HEK293 (cell line): ENCODE results near the gene MTFR1L.

Experiments
- GLI4 ChIP-seq: fragments of 450-650 bp; formaldehyde crosslinking; IDR thresholded peaks from 2 replicates; pipeline ENCODE4 v1.5.1; 2016; ENCODE audit warnings: missing biosample characterization, missing genetic modification characterization
- GLIS2 ChIP-seq: fragments of 450-650 bp; formaldehyde crosslinking; IDR thresholded peaks from 2 replicates; pipeline ENCODE4 v1.5.1; 2016; ENCODE audit warnings: missing biosample characterization, missing genetic modification characterization
- KLF1 ChIP-seq: fragments of 450-650 bp; formaldehyde crosslinking; IDR thresholded peaks from 2 replicates; pipeline ENCODE4 v1.5.1; 2016; ENCODE audit warnings: missing biosample characterization, missing genetic modification characterization
- KLF16 ChIP-seq: fragments of 450-650 bp; formaldehyde crosslinking; IDR thresholded peaks from 2 replicates; pipeline ENCODE4 v1.5.1; 2017; ENCODE audit warnings: missing biosample characterization, missing genetic modification characterization
- PATZ1 ChIP-seq: fragments of 450-650 bp; formaldehyde crosslinking; IDR thresholded peaks from 2 replicates; pipeline ENCODE4 v1.5.1; 2016; ENCODE audit warnings: missing biosample characterization, missing genetic modification characterization
- SCRT1 ChIP-seq: fragments of 450-650 bp; formaldehyde crosslinking; IDR thresholded peaks from 2 replicates; pipeline ENCODE4 v1.5.1; 2016; ENCODE audit warnings: missing biosample characterization, missing genetic modification characterization, borderline replicate concordance
- SP2 ChIP-seq: fragments of 450-650 bp; formaldehyde crosslinking; IDR thresholded peaks from 2 replicates; pipeline ENCODE4 v1.5.1; 2016; ENCODE audit warnings: missing biosample characterization, missing genetic modification characterization
- ZFP37 ChIP-seq: fragments of 450-650 bp; formaldehyde crosslinking; IDR thresholded peaks from 2 replicates; pipeline ENCODE4 v1.5.1; 2016; ENCODE audit warnings: missing biosample characterization, missing genetic modification characterization
- ZNF155 ChIP-seq: fragments of 450-650 bp; formaldehyde crosslinking; IDR thresholded peaks from 2 replicates; pipeline ENCODE4 v1.5.1; 2016; ENCODE audit warnings: missing biosample characterization, missing genetic modification characterization
- ZNF16 ChIP-seq: fragments of 450-650 bp; formaldehyde crosslinking; IDR thresholded peaks from 2 replicates; pipeline ENCODE4 v1.5.1; 2016; ENCODE audit warnings: low read depth, missing biosample characterization, missing genetic modification characterization
- ZNF223 ChIP-seq: fragments of 450-650 bp; formaldehyde crosslinking; IDR thresholded peaks from 2 replicates; pipeline ENCODE4 v1.5.1; 2016; ENCODE audit warnings: missing biosample characterization, missing genetic modification characterization
- ZNF23 ChIP-seq: fragments of 450-650 bp; formaldehyde crosslinking; IDR thresholded peaks from 2 replicates; pipeline ENCODE4 v1.5.1; 2016; ENCODE audit warnings: missing biosample characterization, missing genetic modification characterization, borderline replicate concordance
- ZNF239 ChIP-seq: fragments of 450-650 bp; formaldehyde crosslinking; IDR thresholded peaks from 2 replicates; pipeline ENCODE4 v1.5.1; 2016; ENCODE audit warnings: missing biosample characterization, missing genetic modification characterization
- ZNF366 ChIP-seq: fragments of 450-650 bp; formaldehyde crosslinking; conservative IDR thresholded peaks from 2 replicates; pipeline ENCODE4 v1.5.1; 2016; ENCODE audit warnings: missing biosample characterization, missing genetic modification characterization
- ZNF416 ChIP-seq: fragments of 450-650 bp; formaldehyde crosslinking; IDR thresholded peaks from 2 replicates; pipeline ENCODE4 v1.5.1; 2016; ENCODE audit warnings: missing biosample characterization, missing genetic modification characterization
- ZNF580 ChIP-seq: fragments of 450-650 bp; formaldehyde crosslinking; IDR thresholded peaks from 2 replicates; pipeline ENCODE4 v1.5.1; 2016; ENCODE audit warnings: missing biosample characterization, missing genetic modification characterization
- ZNF600 ChIP-seq: fragments of 450-650 bp; formaldehyde crosslinking; IDR thresholded peaks from 2 replicates; pipeline ENCODE4 v1.5.1; 2016; ENCODE audit warnings: missing biosample characterization, missing genetic modification characterization
- ZNF623 ChIP-seq: fragments of 450-650 bp; formaldehyde crosslinking; IDR thresholded peaks from 2 replicates; pipeline ENCODE4 v1.5.1; 2016; ENCODE audit warnings: missing biosample characterization, missing genetic modification characterization
- ZNF704 ChIP-seq: fragments of 450-650 bp; formaldehyde crosslinking; IDR thresholded peaks from 2 replicates; pipeline ENCODE4 v1.5.1; 2016; ENCODE audit warnings: missing biosample characterization, missing genetic modification characterization
- ZNF792 ChIP-seq: fragments of 450-650 bp; formaldehyde crosslinking; IDR thresholded peaks from 2 replicates; pipeline ENCODE4 v1.5.1; 2016; ENCODE audit warnings: missing biosample characterization, missing genetic modification characterization
- ZSCAN16 ChIP-seq: fragments of 450-650 bp; formaldehyde crosslinking; IDR thresholded peaks from 2 replicates; pipeline ENCODE4 v1.5.1; 2016; ENCODE audit warnings: missing biosample characterization, missing genetic modification characterization
- TF ChIP-seq, protein P1 (sequence below): fragments of 450-650 bp; formaldehyde crosslinking; IDR thresholded peaks from 2 replicates; pipeline ENCODE4 v1.5.1; 2016; ENCODE audit warnings: missing biosample characterization, missing genetic modification characterization
- TF ChIP-seq, protein P2 (sequence below): fragments of 450-650 bp; formaldehyde crosslinking; IDR thresholded peaks from 2 replicates; pipeline ENCODE4 v1.5.1; 2016; ENCODE audit warnings: missing biosample characterization, missing genetic modification characterization
- TF ChIP-seq, protein P3 (sequence below): fragments of 450-650 bp; IDR thresholded peaks from 2 replicates; pipeline ENCODE4 v1.5.1; 2018; ENCODE audit warnings: missing biosample characterization, missing genetic modification characterization
- TF ChIP-seq, protein P4 (sequence below): fragments of 450-650 bp; formaldehyde crosslinking; optimal IDR thresholded peaks from 2 replicates; pipeline ENCODE3; 2016; ENCODE audit warnings: missing biosample characterization, mild to moderate bottlenecking, missing genetic modification characterization
- TF ChIP-seq, protein P5 (sequence below): fragments of 450-650 bp; formaldehyde crosslinking; IDR thresholded peaks from 2 replicates; pipeline ENCODE4 v1.5.1; 2017; ENCODE audit warnings: missing biosample characterization, missing genetic modification characterization

Gene MTFR1L

GRCh38 chr1:25820247-25821111, 725 bp downstream of the MTFR1L start (continued):
- peak; percentile 61; the same call in 1 of the 2 replicates for TF ChIP-seq ZNF239
- TF ChIP-seq GLIS2 (tag by site-specific recombination) = peak; percentile 79
- no peak for TF ChIP-seq ZNF155 (tag by site-specific recombination)
- no peak for TF ChIP-seq ZNF223 (tag by site-specific recombination)
- TF ChIP-seq ZNF366 = 0 out of 2 replicates have a peak, but pooled peaks have one; percentile 11
- no peak for TF ChIP-seq GLI4 (tag by site-specific recombination)
- TF ChIP-seq, protein P1, sequence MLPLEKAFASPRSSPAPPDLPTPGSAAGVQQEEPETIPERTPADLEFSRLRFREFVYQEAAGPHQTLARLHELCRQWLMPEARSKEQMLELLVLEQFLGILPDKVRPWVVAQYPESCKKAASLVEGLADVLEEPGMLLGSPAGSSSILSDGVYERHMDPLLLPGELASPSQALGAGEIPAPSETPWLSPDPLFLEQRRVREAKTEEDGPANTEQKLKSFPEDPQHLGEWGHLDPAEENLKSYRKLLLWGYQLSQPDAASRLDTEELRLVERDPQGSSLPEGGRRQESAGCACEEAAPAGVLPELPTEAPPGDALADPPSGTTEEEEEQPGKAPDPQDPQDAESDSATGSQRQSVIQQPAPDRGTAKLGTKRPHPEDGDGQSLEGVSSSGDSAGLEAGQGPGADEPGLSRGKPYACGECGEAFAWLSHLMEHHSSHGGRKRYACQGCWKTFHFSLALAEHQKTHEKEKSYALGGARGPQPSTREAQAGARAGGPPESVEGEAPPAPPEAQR = no peak
- no peak for TF ChIP-seq KLF1
- no peak for TF ChIP-seq ZSCAN16 (tag by site-specific recombination)
- no peak for TF ChIP-seq ZNF23 (tag by site-specific recombination)
- TF ChIP-seq SCRT1 (tag by site-specific recombination) = no peak
- TF ChIP-seq SP2 = peak; percentile 22; the same call in 1 of the 2 replicates
- TF ChIP-seq ZNF16 (tag by site-specific recombination) = no peak
- TF ChIP-seq ZNF600 (tag by site-specific recombination) = peak; percentile 97
- TF ChIP-seq, protein P2, sequence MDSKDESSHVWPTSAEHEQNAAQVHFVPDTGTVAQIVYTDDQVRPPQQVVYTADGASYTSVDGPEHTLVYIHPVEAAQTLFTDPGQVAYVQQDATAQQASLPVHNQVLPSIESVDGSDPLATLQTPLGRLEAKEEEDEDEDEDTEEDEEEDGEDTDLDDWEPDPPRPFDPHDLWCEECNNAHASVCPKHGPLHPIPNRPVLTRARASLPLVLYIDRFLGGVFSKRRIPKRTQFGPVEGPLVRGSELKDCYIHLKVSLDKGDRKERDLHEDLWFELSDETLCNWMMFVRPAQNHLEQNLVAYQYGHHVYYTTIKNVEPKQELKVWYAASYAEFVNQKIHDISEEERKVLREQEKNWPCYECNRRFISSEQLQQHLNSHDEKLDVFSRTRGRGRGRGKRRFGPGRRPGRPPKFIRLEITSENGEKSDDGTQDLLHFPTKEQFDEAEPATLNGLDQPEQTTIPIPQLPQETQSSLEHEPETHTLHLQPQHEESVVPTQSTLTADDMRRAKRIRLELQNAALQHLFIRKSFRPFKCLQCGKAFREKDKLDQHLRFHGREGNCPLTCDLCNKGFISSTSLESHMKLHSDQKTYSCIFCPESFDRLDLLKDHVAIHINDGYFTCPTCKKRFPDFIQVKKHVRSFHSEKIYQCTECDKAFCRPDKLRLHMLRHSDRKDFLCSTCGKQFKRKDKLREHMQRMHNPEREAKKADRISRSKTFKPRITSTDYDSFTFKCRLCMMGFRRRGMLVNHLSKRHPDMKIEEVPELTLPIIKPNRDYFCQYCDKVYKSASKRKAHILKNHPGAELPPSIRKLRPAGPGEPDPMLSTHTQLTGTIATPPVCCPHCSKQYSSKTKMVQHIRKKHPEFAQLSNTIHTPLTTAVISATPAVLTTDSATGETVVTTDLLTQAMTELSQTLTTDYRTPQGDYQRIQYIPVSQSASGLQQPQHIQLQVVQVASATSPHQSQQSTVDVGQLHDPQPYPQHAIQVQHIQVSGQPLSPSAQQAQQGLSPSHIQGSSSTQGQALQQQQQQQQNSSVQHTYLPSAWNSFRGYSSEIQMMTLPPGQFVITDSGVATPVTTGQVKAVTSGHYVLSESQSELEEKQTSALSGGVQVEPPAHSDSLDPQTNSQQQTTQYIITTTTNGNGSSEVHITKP (tag by site-specific recombination) = no peak
- TF ChIP-seq KLF16 (tag by site-specific recombination) = no peak
- TF ChIP-seq, protein P3, sequence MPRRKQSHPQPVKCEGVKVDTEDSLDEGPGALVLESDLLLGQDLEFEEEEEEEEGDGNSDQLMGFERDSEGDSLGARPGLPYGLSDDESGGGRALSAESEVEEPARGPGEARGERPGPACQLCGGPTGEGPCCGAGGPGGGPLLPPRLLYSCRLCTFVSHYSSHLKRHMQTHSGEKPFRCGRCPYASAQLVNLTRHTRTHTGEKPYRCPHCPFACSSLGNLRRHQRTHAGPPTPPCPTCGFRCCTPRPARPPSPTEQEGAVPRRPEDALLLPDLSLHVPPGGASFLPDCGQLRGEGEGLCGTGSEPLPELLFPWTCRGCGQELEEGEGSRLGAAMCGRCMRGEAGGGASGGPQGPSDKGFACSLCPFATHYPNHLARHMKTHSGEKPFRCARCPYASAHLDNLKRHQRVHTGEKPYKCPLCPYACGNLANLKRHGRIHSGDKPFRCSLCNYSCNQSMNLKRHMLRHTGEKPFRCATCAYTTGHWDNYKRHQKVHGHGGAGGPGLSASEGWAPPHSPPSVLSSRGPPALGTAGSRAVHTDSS (tag by site-specific recombination) = no peak
- TF ChIP-seq, protein P4, sequence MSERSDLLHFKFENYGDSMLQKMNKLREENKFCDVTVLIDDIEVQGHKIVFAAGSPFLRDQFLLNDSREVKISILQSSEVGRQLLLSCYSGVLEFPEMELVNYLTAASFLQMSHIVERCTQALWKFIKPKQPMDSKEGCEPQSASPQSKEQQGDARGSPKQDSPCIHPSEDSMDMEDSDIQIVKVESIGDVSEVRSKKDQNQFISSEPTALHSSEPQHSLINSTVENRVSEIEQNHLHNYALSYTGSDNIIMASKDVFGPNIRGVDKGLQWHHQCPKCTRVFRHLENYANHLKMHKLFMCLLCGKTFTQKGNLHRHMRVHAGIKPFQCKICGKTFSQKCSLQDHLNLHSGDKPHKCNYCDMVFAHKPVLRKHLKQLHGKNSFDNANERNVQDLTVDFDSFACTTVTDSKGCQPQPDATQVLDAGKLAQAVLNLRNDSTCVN (tag by site-specific recombination) = peak; percentile 69
- no peak for TF ChIP-seq ZNF704 (tag by site-specific recombination)
- no peak for TF ChIP-seq ZNF580
- TF ChIP-seq ZNF623 (tag by site-specific recombination) = no peak
- TF ChIP-seq ZNF792 (tag by site-specific recombination) = 0 out of 2 replicates have a peak, but pooled peaks have one; percentile 35
- TF ChIP-seq ZNF416 = no peak
- TF ChIP-seq, protein P5, sequence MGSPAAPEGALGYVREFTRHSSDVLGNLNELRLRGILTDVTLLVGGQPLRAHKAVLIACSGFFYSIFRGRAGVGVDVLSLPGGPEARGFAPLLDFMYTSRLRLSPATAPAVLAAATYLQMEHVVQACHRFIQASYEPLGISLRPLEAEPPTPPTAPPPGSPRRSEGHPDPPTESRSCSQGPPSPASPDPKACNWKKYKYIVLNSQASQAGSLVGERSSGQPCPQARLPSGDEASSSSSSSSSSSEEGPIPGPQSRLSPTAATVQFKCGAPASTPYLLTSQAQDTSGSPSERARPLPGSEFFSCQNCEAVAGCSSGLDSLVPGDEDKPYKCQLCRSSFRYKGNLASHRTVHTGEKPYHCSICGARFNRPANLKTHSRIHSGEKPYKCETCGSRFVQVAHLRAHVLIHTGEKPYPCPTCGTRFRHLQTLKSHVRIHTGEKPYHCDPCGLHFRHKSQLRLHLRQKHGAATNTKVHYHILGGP (tag by site-specific recombination) = no peak
- TF ChIP-seq PATZ1 (tag by site-specific recombination) = peak; percentile 59; the same call in 1 of the 2 replicates
- TF ChIP-seq ZFP37 = peak; percentile 27; the same call in 1 of the 2 replicates
